Airway epithelial cell (primary cell): ENCODE results near the gene VIL1. TPM values are rescaled to one million over a fixed set of nuclear protein-coding genes. Genes with fewer than 3 reads are reported as not detected.

Source experiments
- total RNA-seq: library from RNA; depleted of rRNA; stranded (reverse); fragments of >200 nt; gene quantifications from 2 replicates; pipeline ENCODE4 v1.2.3, GENCODE V29; 2015

The VIL1 gene
- total RNA-seq = not detected in 2 replicates

DNA sequence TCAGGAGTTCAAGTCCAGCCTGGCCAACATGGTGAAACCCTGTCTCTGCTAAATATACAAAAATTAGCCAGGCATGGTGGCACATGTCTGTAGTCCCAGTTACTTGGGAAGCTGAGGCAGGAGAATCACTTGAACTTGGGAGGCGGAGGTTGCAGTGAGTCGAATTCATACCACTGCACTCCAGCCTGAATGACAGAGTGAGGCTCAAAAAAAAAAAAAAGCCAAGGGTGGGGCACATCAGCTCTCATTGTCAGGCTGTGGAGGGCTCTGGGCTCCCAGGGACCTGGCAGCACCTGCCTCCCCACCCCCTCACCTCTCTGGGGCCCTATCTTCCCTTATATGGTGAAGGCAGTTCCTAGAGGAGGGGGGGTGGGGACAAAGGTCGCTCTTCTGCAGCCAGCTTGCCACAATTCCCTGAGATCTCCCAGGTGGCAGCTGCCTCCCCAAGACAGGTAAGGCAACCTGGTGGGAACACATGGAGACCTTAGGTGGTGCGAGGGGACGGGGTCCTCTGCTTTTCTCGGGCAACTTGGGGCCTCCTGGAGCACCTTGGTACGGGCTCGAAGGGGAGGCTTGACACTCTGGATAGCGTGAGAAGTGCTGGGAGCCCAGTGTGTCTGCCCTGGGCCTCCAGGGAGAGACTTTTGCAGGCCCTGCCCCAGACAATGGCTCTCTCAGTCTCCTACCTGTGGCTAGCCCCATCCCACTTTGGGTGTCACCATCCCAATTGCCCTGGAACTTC is at the start of gene VIL1:
Gene VIL1 (plus strand): TSS at position 407 of the 742 bp plus-strand sequence. CDS start 4,656 bp downstream, outside the sequence.

DNA sequence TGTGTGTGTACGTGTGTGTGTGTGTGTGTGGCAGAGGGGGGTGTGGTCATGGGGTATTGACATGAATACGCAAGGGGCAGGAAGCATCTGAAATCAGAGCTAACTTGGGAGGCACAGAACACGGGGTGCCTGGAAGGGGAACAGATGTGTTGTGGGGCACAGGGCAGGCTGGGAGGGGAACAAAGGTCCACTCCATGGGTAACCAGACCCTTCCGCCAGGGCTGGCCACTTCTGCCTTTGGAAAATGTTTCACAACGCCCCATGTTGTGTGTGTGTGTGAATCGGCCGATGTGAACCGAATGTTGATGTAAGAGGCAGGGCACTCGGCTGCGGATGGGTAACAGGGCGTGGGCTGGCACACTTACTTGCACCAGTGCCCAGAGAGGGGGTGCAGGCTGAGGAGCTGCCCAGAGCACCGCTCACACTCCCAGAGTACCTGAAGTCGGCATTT is 37.0 kb upstream of the VIL1 start, which contains the start of gene SLC11A1:
Gene SLC11A1 (plus strand): TSS at position 358 of the 451 bp plus-strand sequence. CDS start 96 bp downstream, outside the sequence.

DNA sequence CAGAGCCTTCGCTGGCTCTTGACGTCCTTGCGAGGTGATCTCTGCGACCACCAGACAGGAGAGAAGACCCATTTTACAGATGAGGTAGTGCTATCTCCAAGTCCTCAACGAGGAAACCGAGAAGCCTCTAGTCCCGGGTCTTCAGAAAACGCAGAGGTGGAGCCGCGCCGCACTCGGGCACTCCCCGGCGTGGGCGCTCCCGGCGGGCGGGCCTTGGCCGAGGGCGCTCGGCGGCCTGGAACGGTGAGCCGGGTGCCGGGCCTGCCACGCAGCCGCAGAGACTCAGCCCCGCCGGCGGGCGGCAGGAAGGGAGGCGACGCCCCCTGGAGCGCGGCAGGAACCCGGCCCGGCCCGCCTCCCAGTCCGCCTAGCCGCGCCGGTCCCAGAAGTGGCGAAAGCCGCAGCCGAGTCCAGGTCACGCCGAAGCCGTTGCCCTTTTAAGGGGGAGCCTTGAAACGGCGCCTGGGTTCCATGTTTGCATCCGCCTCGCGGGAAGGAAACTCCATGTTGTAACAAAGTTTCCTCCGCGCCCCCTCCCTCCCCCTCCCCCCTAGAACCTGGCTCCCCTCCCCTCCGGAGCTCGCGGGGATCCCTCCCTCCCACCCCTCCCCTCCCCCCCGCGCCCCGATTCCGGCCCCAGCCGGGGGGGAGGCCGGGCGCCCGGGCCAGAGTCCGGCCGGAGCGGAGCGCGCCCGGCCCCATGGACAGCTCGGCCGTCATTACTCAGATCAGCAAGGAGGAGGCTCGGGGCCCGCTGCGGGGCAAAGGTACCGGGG is 19.3 kb upstream of the VIL1 start, which contains the start of gene CTDSP1:
Gene CTDSP1 (plus strand): TSS at position 478 of the 776 bp plus-strand sequence. CDS start 223 bp downstream, at position 701.

Other genes with a start within 250 kb of the VIL1 start
- gene ARPC2, start 201.9 kb upstream of the VIL1 start, total RNA-seq = 512 and 604 TPM in 2 replicates
- 0.56 TPM in 1 of 2 replicates, not detected in the other for gene GPBAR1, start 158.1 kb upstream of the VIL1 start, total RNA-seq
- 179 and 196 TPM in 2 replicates for gene AAMP, start 149.0 kb upstream of the VIL1 start, total RNA-seq
- gene PNKD, start 148.6 kb upstream of the VIL1 start, total RNA-seq = 41.7 and 45.4 TPM in 2 replicates
- gene TMBIM1, start 126.6 kb upstream of the VIL1 start, total RNA-seq = 333 and 422 TPM in 2 replicates
- not detected in 2 replicates for gene CATIP, start 62.3 kb upstream of the VIL1 start, total RNA-seq
- 0.14 TPM in 1 of 2 replicates, not detected in the other for gene SLC11A1, start 36.9 kb upstream of the VIL1 start, total RNA-seq
- 52.4 and 72.9 TPM in 2 replicates for gene CTDSP1, start 19.3 kb upstream of the VIL1 start, total RNA-seq
- 6.0 and 6.3 TPM in 2 replicates for gene USP37, start 149.2 kb downstream of the VIL1 start, total RNA-seq
- gene CNOT9, start 149.7 kb downstream of the VIL1 start, total RNA-seq = 50.2 and 58.5 TPM in 2 replicates
- 2.6 and 3.1 TPM in 2 replicates for gene PLCD4, start 188.8 kb downstream of the VIL1 start, total RNA-seq
- 10.6 and 24.2 TPM in 2 replicates for gene ZNF142, start 240.5 kb downstream of the VIL1 start, total RNA-seq
- gene BCS1L, start 240.6 kb downstream of the VIL1 start, total RNA-seq = 37.3 and 45.1 TPM in 2 replicates